Measurements from ENCODE around the gene FBLN7.

Gene FBLN7

DNA sequence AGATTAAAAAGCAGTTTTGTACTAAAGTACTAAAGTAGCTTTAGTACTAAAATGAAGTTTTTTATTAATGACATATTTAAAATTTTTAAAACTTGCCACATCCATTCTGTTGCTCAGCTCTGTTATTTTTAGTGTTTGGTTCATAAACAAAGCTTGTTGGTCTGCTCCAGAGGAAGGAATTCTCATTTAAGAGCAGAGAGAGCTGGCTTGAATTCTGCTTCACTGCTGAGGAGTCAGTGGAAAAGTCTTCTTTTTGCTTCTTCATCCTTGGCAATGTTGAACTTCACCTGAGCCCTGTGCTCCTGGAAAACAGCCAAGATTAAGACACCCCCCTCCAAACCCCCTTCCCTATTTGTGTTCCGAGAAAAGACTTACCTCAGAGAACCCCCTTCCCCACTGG lies 42.5 kb upstream of the FBLN7 start:
- no peaks in the 10 kb centered on the region for H3K4me1 ChIP-seq (ENCODE audit: control insufficient read depth, insufficient read depth, low read length)
- H3K27ac ChIP-seq (ENCODE audit: extremely low read depth, low read depth, low read length): no peak overlapping the region
- CTCF ChIA-PET: interaction anchor here (0.6 to 1.0 kb wide), 3 partner anchors 12 to 595 kb away, joined by 3 read pairs; no protein-coding TSS in a partner anchor
- peaks cover 10 to 15% of the 10 kb centered on the region in 2 experiments for H3K36me3 ChIP-seq (ENCODE audit: control insufficient read depth in 2 of 2, insufficient read depth in 1 of 2, low read length in 2 of 2)
- no peaks in the 10 kb centered on the region for H3K9me3 ChIP-seq (ENCODE audit: control insufficient read depth, insufficient read depth, low read depth, low read length)
- TF ChIP-seq, protein P1, sequence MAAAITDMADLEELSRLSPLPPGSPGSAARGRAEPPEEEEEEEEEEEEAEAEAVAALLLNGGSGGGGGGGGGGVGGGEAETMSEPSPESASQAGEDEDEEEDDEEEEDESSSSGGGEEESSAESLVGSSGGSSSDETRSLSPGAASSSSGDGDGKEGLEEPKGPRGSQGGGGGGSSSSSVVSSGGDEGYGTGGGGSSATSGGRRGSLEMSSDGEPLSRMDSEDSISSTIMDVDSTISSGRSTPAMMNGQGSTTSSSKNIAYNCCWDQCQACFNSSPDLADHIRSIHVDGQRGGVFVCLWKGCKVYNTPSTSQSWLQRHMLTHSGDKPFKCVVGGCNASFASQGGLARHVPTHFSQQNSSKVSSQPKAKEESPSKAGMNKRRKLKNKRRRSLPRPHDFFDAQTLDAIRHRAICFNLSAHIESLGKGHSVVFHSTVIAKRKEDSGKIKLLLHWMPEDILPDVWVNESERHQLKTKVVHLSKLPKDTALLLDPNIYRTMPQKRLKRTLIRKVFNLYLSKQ (tag by site-specific recombination; IDR thresholded peaks at IDR 0.05; ENCODE audit: borderline replicate concordance): no peak
- no peak for TF ChIP-seq ZNF19 (tag by site-specific recombination; IDR thresholded peaks at IDR 0.05; ENCODE audit: low read depth)
- no peak for TF ChIP-seq ZNF776 (tag by site-specific recombination; IDR thresholded peaks at IDR 0.05; ENCODE audit: borderline replicate concordance)
- TF ChIP-seq, protein P2, sequence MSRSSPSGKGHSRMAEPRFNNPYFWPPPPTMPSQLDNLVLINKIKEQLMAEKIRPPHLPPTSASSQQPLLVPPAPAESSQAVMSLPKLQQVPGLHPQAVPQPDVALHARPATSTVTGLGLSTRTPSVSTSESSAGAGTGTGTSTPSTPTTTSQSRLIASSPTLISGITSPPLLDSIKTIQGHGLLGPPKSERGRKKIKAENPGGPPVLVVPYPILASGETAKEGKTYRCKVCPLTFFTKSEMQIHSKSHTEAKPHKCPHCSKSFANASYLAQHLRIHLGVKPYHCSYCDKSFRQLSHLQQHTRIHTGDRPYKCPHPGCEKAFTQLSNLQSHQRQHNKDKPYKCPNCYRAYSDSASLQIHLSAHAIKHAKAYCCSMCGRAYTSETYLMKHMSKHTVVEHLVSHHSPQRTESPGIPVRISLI (tag by site-specific recombination; IDR thresholded peaks at IDR 0.05): no peak
- TF ChIP-seq SCRT1 (tag by site-specific recombination; IDR thresholded peaks at IDR 0.05; ENCODE audit: borderline replicate concordance): no peak
- TF ChIP-seq ZNF510 (tag by site-specific recombination; IDR thresholded peaks at IDR 0.05; ENCODE audit: insufficient replicate concordance): no peak
- no peak for TF ChIP-seq KLF10 (tag by site-specific recombination; IDR thresholded peaks at IDR 0.05)
- TF ChIP-seq, protein P3, sequence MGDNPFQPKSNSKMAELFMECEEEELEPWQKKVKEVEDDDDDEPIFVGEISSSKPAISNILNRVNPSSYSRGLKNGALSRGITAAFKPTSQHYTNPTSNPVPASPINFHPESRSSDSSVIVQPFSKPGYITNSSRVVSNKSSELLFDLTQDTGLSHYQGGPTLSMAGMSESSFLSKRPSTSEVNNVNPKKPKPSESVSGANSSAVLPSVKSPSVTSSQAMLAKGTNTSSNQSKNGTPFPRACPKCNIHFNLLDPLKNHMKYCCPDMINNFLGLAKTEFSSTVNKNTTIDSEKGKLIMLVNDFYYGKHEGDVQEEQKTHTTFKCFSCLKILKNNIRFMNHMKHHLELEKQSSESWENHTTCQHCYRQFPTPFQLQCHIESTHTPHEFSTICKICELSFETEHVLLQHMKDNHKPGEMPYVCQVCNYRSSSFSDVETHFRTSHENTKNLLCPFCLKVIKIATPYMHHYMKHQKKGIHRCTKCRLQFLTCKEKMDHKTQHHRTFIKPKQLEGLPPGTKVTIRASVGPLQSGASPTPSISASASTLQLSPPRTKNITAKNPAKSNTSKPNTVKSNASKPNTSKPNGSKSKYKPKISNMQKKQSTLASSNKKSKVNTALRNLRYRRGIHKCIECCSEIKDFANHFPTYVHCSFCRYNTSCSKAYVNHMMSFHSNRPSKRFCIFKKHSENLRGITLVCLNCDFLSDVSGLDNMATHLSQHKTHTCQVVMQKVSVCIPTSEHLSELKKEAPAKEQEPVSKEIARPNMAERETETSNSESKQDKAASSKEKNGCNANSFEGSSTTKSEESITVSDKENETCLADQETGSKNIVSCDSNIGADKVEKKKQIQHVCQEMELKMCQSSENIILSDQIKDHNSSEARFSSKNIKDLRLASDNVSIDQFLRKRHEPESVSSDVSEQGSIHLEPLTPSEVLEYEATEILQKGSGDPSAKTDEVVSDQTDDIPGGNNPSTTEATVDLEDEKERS (tag by site-specific recombination; IDR thresholded peaks at IDR 0.05): no peak
- TF ChIP-seq ZNF560 (tag by site-specific recombination; IDR thresholded peaks at IDR 0.05; ENCODE audit: borderline replicate concordance): no peak
- TF ChIP-seq ZSCAN23 (tag by site-specific recombination; IDR thresholded peaks at IDR 0.05): no peak
- TF ChIP-seq, protein P4, sequence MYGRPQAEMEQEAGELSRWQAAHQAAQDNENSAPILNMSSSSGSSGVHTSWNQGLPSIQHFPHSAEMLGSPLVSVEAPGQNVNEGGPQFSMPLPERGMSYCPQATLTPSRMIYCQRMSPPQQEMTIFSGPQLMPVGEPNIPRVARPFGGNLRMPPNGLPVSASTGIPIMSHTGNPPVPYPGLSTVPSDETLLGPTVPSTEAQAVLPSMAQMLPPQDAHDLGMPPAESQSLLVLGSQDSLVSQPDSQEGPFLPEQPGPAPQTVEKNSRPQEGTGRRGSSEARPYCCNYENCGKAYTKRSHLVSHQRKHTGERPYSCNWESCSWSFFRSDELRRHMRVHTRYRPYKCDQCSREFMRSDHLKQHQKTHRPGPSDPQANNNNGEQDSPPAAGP (tag by site-specific recombination; IDR thresholded peaks at IDR 0.05): no peak
- TF ChIP-seq, protein P5, sequence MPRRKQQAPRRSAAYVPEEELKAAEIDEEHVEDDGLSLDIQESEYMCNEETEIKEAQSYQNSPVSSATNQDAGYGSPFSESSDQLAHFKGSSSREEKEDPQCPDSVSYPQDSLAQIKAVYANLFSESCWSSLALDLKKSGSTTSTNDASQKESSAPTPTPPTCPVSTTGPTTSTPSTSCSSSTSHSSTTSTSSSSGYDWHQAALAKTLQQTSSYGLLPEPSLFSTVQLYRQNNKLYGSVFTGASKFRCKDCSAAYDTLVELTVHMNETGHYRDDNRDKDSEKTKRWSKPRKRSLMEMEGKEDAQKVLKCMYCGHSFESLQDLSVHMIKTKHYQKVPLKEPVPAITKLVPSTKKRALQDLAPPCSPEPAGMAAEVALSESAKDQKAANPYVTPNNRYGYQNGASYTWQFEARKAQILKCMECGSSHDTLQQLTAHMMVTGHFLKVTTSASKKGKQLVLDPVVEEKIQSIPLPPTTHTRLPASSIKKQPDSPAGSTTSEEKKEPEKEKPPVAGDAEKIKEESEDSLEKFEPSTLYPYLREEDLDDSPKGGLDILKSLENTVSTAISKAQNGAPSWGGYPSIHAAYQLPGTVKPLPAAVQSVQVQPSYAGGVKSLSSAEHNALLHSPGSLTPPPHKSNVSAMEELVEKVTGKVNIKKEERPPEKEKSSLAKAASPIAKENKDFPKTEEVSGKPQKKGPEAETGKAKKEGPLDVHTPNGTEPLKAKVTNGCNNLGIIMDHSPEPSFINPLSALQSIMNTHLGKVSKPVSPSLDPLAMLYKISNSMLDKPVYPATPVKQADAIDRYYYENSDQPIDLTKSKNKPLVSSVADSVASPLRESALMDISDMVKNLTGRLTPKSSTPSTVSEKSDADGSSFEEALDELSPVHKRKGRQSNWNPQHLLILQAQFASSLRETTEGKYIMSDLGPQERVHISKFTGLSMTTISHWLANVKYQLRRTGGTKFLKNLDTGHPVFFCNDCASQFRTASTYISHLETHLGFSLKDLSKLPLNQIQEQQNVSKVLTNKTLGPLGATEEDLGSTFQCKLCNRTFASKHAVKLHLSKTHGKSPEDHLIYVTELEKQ (tag by site-specific recombination; IDR thresholded peaks at IDR 0.05; ENCODE audit: borderline replicate concordance): no peak
- no peak for TF ChIP-seq ZNF354C (tag by site-specific recombination; IDR thresholded peaks at IDR 0.05; ENCODE audit: borderline replicate concordance, low read depth)
- TF ChIP-seq YY2 (tag by site-specific recombination; IDR thresholded peaks at IDR 0.05): no peak
- TF ChIP-seq ZNF658 (tag by site-specific recombination; IDR thresholded peaks at IDR 0.05): no peak
- TF ChIP-seq GLIS2 (tag by site-specific recombination; IDR thresholded peaks at IDR 0.05): no peak
- TF ChIP-seq, protein P6, sequence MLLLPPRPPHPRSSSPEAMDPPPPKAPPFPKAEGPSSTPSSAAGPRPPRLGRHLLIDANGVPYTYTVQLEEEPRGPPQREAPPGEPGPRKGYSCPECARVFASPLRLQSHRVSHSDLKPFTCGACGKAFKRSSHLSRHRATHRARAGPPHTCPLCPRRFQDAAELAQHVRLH (tag by site-specific recombination; IDR thresholded peaks at IDR 0.05): no peak
- no peak overlapping the region for H3K4me3 ChIP-seq (ENCODE audit: low read depth, low read length)
- POLR2A ChIA-PET: no interaction called here

Measured in HEK293 (cell line).